Natural killer cell (primary cell): ENCODE data around the gene COX6B2. TPM values are rescaled to one million over a fixed set of nuclear protein-coding genes. Genes with fewer than 3 reads are reported as not detected.
A peak's percentile ranks its signal among the peaks of the same experiment; 100 is the strongest.

Source experiments
- ATAC-seq, 3 donors: fragments of 150-1000 bp in 2 of 3; fragments of 200-7000 bp in 1 of 3; cut with Tn5 transposase; 1 replicate in 1 of 3; 2 replicates in 2 of 3; pipeline ENCODE4 v1.10.0; 2021; ENCODE audit warnings: mild to moderate bottlenecking in 2 of 3, moderate library complexity in 2 of 3
- DNase-seq, 2 donors: peaks; one replicate each; pipeline versions ENCODE4 v3.0.0 to v3.0.0-alpha.2; 2013 to 2021; ENCODE audit warnings: mixed read lengths in 1 of 2
- H3K27ac ChIP-seq: one replicate; pipeline ENCODE4 v1.5.1; 2013; ENCODE audit warnings: mild to moderate bottlenecking, low read length
- H3K27me3 ChIP-seq: one replicate; pipeline ENCODE4 v1.6.1; 2013; ENCODE audit warnings: low read length; ENCODE audit not compliant: control insufficient read depth, insufficient read depth
- H3K36me3 ChIP-seq: one replicate; pipeline ENCODE4 v1.6.1; 2013; ENCODE audit warnings: low read length; ENCODE audit not compliant: control insufficient read depth, insufficient read depth
- H3K4me1 ChIP-seq: one replicate; pipeline ENCODE4 v1.6.1; 2013; ENCODE audit warnings: low read length; ENCODE audit not compliant: control insufficient read depth, insufficient read depth
- H3K4me3 ChIP-seq: one replicate; pipeline ENCODE4 v1.5.1; 2013; ENCODE audit warnings: low read length
- H3K9me3 ChIP-seq: one replicate; pipeline ENCODE4 v1.6.1; 2013; ENCODE audit warnings: low read length; ENCODE audit not compliant: control insufficient read depth, insufficient read depth
- H3K27ac Mint-ChIP-seq, 2 donors: one replicate each; pipeline ENCODE4 v1.8.0; 2022; ENCODE audit warnings: mild to moderate bottlenecking in 2 of 2, mixed read lengths in 2 of 2, moderate library complexity in 1 of 2
- H3K27me3 Mint-ChIP-seq, 2 donors: one replicate each; pipeline ENCODE4 v1.8.0; 2022; ENCODE audit warnings: low read depth in 2 of 2, mixed read lengths in 2 of 2
- H3K36me3 Mint-ChIP-seq: one replicate; pipeline ENCODE4 v1.8.0; 2022; ENCODE audit warnings: mixed read lengths
- H3K4me1 Mint-ChIP-seq, 2 donors: one replicate each; pipeline ENCODE4 v1.8.0; 2022; ENCODE audit warnings: mixed read lengths in 2 of 2
- H3K4me3 Mint-ChIP-seq: one replicate; pipeline ENCODE4 v1.8.0; 2022; ENCODE audit warnings: mild to moderate bottlenecking, moderate library complexity, mixed read lengths
- H3K9me3 Mint-ChIP-seq, 2 donors: one replicate each; pipeline ENCODE4 v1.8.0; 2022; ENCODE audit warnings: mixed read lengths in 2 of 2
- CTCF ChIP-seq: fragments of 200-600 bp; IDR thresholded peaks from one replicate; pipeline ENCODE4 v1.8.0; 2022; ENCODE audit warnings: antibody characterized with exemption
- WGBS: methylation state at CpG from one replicate; pipeline ENCODE4 v1.1.7; 2013; ENCODE audit warnings: missing lambda C conversion rate; ENCODE audit not compliant: insufficient coverage; 5-methylcytosine and 5-hydroxymethylcytosine counted together
- intact Hi-C: fragments of 100-400 bp; cut with micrococcal nuclease; formaldehyde crosslinking; loops from one replicate; pipeline ENCODE4 v1.14.2; 2022
- total RNA-seq, 4 donors: library from RNA; stranded (reverse); fragments of 120-200 nt in 1 of 4; gene quantifications; one replicate each; pipeline versions ENCODE4 v1.2.3 to v1.2.4, GENCODE V29; 2013 to 2022

Gene COX6B2
- total RNA-seq, 3 donors from 2014 or later (not counting 1 experiment from before 2014, with no cell fraction given) = 0.26 to 6.5 TPM; not detected in 1

- H3K4me3 ChIP-seq = no peak overlapping the region
- H3K4me1 ChIP-seq = peaks cover 35% of the 10 kb centered on the region
- H3K27ac ChIP-seq = no peak overlapping the region
- Mint-ChIP-seq H3K4me3 (peak overlapping the region; percentile 88), H3K9me3 (no peaks in the 10 kb centered on the region), H3K36me3 (no peaks in the 10 kb centered on the region), H3K27me3 (no peaks in the 10 kb centered on the region), H3K4me1 (peaks cover 44 to 54% of the 10 kb centered on the region in 2 donors), H3K27ac (peak overlapping the region in 1 of 2 donors; percentile 78)
- no peaks in the 10 kb centered on the region for H3K9me3 ChIP-seq
- no peak for ATAC-seq
- 100% methylated on average over 3 of the region's 3 CpGs for WGBS
- DNase-seq = no peak
- H3K36me3 ChIP-seq = peaks cover 9% of the 10 kb centered on the region
- no peak for TF ChIP-seq CTCF
- peaks cover under 1% of the 10 kb centered on the region for H3K27me3 ChIP-seq
- intact Hi-C loops = no loop called here
Observed at GRCh38 chr19:55382522-55383054, 28.1 kb upstream of the COX6B2 start.

- DNase-seq = no peak
- peak overlapping the region; percentile 88 for H3K4me3 Mint-ChIP-seq
- intact Hi-C loops = no loop called here
- Histone ChIP-seq H3K27ac (no peak overlapping the region), H3K4me1 (peaks cover 29% of the 10 kb centered on the region), H3K9me3 (no peaks in the 10 kb centered on the region), H3K36me3 (peaks cover 3% of the 10 kb centered on the region), H3K4me3 (no peak overlapping the region), H3K27me3 (peaks cover 2% of the 10 kb centered on the region)
- H3K9me3 Mint-ChIP-seq = no peaks in the 10 kb centered on the region
- ATAC-seq = no peak
- 95% methylated on average over 5 of the region's 5 CpGs for WGBS
- no peaks in the 10 kb centered on the region for H3K27me3 Mint-ChIP-seq
- H3K27ac Mint-ChIP-seq = peak overlapping the region in 1 of 2 donors; percentile 78
- no peak for TF ChIP-seq CTCF
- peaks cover 38 to 48% of the 10 kb centered on the region in 2 donors for H3K4me1 Mint-ChIP-seq
- H3K36me3 Mint-ChIP-seq = no peaks in the 10 kb centered on the region
Observed at GRCh38 chr19:55382013-55382412, 27.5 kb upstream of the COX6B2 start.

GRCh38 chr19:55379174-55379573 lies 24.7 kb upstream of the COX6B2 start:
- ATAC-seq = no peak
- no peaks in the 10 kb centered on the region for H3K36me3 ChIP-seq
- DNase-seq = no peak
- Mint-ChIP-seq H3K27ac (no peak overlapping the region), H3K4me3 (no peak overlapping the region), H3K9me3 (no peaks in the 10 kb centered on the region), H3K36me3 (no peaks in the 10 kb centered on the region), H3K4me1 (peaks cover 16 to 20% of the 10 kb centered on the region in 2 donors), H3K27me3 (peaks cover 0 to 8% of the 10 kb centered on the region in 2 donors)
- peaks cover 22% of the 10 kb centered on the region for H3K27me3 ChIP-seq
- no peak overlapping the region for H3K27ac ChIP-seq
- no peak overlapping the region for H3K4me3 ChIP-seq
- 92% methylated on average over 11 of the region's 11 CpGs for WGBS
- no peaks in the 10 kb centered on the region for H3K9me3 ChIP-seq
- no peak for TF ChIP-seq CTCF
- intact Hi-C loops = no loop called here
- peaks cover 9% of the 10 kb centered on the region for H3K4me1 ChIP-seq
